ENCODE results near the gene KLHDC4.
"Not testable (repeated sequence)": the region's sequence is repeated elsewhere in the genome, so short reads cannot be mapped to it uniquely, and the experiment has no call there.

The KLHDC4 gene

GRCh38 chr16:87800497-87800896, 34.7 kb upstream of the KLHDC4 start:
- Histone ChIP-seq H3K36me3 (ENCODE audit: control insufficient read depth, insufficient read depth, low read length) (no peaks in the 10 kb centered on the region), H3K4me3 (ENCODE audit: low read depth, low read length) (no peak overlapping the region), H3K9ac (ENCODE audit: low read depth, low read length) (no peak overlapping the region), H3K4me1 (ENCODE audit: control insufficient read depth, insufficient read depth, low read length) (no peaks in the 10 kb centered on the region), H3K27me3 (ENCODE audit: control insufficient read depth, insufficient read depth, low read length) (no peaks in the 10 kb centered on the region), H3K9me3 (ENCODE audit: control insufficient read depth, insufficient read depth, low read length) (no peaks in the 10 kb centered on the region)

DNA sequence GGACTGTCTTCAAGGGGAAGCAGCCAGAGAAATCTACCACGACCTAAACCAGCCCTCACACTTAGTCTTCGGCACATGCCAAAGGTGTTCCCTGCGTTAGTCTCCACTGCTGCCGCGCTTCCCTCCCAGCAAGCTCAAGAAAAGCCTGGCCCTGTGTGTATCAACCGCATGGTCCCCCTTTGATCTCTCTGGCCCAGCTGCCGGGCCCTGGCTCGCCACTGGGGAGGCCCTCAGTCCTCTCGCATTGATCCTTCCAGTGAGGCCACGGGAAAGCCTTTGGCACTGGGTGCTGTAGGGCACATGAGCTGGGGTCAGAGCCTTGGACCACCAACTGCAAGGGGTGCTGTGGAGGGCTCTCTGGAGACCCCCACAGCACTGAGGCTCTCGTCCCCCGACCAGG, 29.6 kb upstream of the KLHDC4 start:
- H3K9me3 ChIP-seq (ENCODE audit: control insufficient read depth, insufficient read depth, low read length): no peaks in the 10 kb centered on the region
- no peak overlapping the region for H3K9ac ChIP-seq (ENCODE audit: low read depth, low read length)
- H3K36me3 ChIP-seq (ENCODE audit: control insufficient read depth, insufficient read depth, low read length): no peaks in the 10 kb centered on the region
- H3K4me3 ChIP-seq (ENCODE audit: low read depth, low read length): no peak overlapping the region
- no peaks in the 10 kb centered on the region for H3K4me1 ChIP-seq (ENCODE audit: control insufficient read depth, insufficient read depth, low read length)
- no peaks in the 10 kb centered on the region for H3K27me3 ChIP-seq (ENCODE audit: control insufficient read depth, insufficient read depth, low read length)

- Histone ChIP-seq H3K4me3 (ENCODE audit: low read depth, low read length) (no peak overlapping the region), H3K36me3 (ENCODE audit: control insufficient read depth, insufficient read depth, low read length) (no peaks in the 10 kb centered on the region), H3K9ac (ENCODE audit: low read depth, low read length) (no peak overlapping the region), H3K4me1 (ENCODE audit: control insufficient read depth, insufficient read depth, low read length) (no peaks in the 10 kb centered on the region), H3K27me3 (ENCODE audit: control insufficient read depth, insufficient read depth, low read length) (no peaks in the 10 kb centered on the region), H3K9me3 (ENCODE audit: control insufficient read depth, insufficient read depth, low read length) (no peaks in the 10 kb centered on the region)
Measured at GRCh38 chr16:87794485-87795078, 28.8 kb upstream of the KLHDC4 start.

GRCh38 chr16:87792205-87792565, 26.4 kb upstream of the KLHDC4 start:
- Histone ChIP-seq H3K4me1 (ENCODE audit: control insufficient read depth, insufficient read depth, low read length) (no peaks in the 10 kb centered on the region), H3K9ac (ENCODE audit: low read depth, low read length) (no peak overlapping the region), H3K36me3 (ENCODE audit: control insufficient read depth, insufficient read depth, low read length) (no peaks in the 10 kb centered on the region), H3K9me3 (ENCODE audit: control insufficient read depth, insufficient read depth, low read length) (no peaks in the 10 kb centered on the region), H3K4me3 (ENCODE audit: low read depth, low read length) (no peak overlapping the region), H3K27me3 (ENCODE audit: control insufficient read depth, insufficient read depth, low read length) (no peaks in the 10 kb centered on the region)

DNA sequence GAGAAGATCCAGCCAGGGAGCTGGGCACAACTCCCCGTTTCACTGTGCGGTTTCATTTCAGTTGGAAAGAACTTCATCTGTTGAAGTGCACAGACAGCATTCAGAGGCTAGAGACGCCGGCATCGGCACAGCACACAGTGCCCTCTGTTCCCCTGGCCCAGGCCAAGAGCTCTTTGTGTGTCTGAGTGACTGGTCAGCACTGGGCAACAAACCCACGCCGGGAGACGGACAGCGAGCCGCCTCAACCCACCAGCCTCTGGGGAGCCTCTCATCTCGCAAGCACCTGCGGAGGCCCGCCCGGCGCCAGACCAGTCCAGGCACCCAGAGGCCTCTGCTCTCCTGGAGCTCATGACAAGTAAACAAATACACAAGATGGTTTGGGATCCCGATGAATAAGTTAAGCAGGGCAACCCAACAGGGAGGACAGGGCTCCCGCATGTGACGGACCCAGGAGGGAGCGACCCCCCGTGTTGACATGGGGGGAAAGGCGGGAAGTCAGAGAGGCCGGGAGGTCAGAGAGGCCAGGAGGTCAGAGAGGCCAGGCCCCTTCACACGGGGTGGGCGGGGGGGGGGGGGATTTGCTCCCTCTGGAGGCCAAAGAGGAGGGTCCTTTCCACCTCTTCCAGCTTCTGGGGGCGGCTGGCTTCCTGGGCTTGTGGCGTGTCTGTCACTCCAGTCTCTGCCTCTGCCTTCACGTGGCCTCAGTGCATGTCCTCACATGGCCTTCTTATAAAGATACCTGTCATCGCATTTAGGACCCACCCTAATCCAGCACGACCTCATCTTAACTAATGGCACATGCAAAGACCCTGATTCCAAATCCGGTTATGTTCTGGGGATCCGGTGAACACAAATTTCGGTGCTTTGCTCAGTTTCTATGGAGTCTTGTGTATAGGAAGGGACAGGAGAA, 25.8 kb upstream of the KLHDC4 start:
- Histone ChIP-seq H3K4me1 (ENCODE audit: control insufficient read depth, insufficient read depth, low read length) (no peaks in the 10 kb centered on the region), H3K9me3 (ENCODE audit: control insufficient read depth, insufficient read depth, low read length) (no peaks in the 10 kb centered on the region), H3K4me3 (ENCODE audit: low read depth, low read length) (no peak overlapping the region), H3K36me3 (ENCODE audit: control insufficient read depth, insufficient read depth, low read length) (no peaks in the 10 kb centered on the region), H3K27me3 (ENCODE audit: control insufficient read depth, insufficient read depth, low read length) (no peaks in the 10 kb centered on the region), H3K9ac (ENCODE audit: low read depth, low read length) (no peak overlapping the region)

GRCh38 chr16:87790292-87791100, 24.7 kb upstream of the KLHDC4 start:
- H3K4me3 ChIP-seq (ENCODE audit: low read depth, low read length): no peak overlapping the region
- no peak overlapping the region for H3K9ac ChIP-seq (ENCODE audit: low read depth, low read length)
- no peaks in the 10 kb centered on the region for H3K4me1 ChIP-seq (ENCODE audit: control insufficient read depth, insufficient read depth, low read length)
- H3K27me3 ChIP-seq (ENCODE audit: control insufficient read depth, insufficient read depth, low read length): no peaks in the 10 kb centered on the region
- H3K36me3 ChIP-seq (ENCODE audit: control insufficient read depth, insufficient read depth, low read length): no peaks in the 10 kb centered on the region
- H3K9me3 ChIP-seq (ENCODE audit: control insufficient read depth, insufficient read depth, low read length): no peaks in the 10 kb centered on the region

DNA sequence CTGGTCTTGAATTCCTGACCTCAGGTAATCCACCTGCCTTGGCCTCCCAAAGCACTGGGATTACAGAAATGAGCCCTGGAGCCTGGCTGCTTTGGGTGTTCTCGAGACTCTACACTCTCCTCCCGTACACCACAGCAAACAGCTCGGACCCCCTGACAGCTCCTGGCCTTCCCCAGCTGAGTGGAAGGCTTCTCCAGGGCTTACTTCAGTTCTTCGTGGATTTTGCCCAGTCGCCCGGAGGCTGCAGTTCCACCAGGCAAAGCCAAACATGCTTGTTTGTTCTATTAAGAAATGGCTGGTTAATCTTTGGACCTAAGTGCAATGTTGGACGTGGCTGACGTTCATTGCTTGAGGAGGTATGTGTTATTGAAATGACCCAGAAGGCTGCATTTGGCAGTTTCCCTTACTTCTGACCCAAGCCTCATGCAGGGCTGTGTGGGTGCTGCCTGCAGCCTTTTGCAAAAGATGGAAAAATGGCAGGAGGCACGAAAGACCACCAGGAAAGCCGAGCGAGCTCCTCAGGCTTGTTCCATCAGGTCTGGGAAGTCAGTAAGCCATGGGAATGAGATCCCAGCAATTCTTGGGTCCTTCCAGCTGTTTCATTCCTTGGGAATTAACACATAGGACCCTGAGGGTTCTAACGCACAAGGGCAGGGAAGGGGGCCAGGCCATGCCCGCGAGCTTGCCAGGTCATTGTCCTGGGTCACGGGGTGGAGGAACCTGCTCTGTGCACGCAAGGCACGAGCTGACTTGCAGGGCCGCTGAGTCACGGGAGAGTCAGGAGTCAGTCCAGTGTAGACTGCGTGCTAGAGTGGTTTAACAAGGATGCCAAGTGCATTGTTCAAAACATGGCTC, 23.9 kb upstream of the KLHDC4 start:
- Histone ChIP-seq H3K27me3 (ENCODE audit: control insufficient read depth, insufficient read depth, low read length) (no peaks in the 10 kb centered on the region), H3K9ac (ENCODE audit: low read depth, low read length) (no peak overlapping the region), H3K36me3 (ENCODE audit: control insufficient read depth, insufficient read depth, low read length) (no peaks in the 10 kb centered on the region), H3K9me3 (ENCODE audit: control insufficient read depth, insufficient read depth, low read length) (no peaks in the 10 kb centered on the region), H3K4me3 (ENCODE audit: low read depth, low read length) (no peak overlapping the region), H3K4me1 (ENCODE audit: control insufficient read depth, insufficient read depth, low read length) (no peaks in the 10 kb centered on the region)

GRCh38 chr16:87788730-87789436, 23.1 kb upstream of the KLHDC4 start:
- not testable (repeated sequence) for H3K36me3 ChIP-seq (ENCODE audit: control insufficient read depth, insufficient read depth, low read length); H3K27me3 ChIP-seq (ENCODE audit: control insufficient read depth, insufficient read depth, low read length); H3K4me3 ChIP-seq (ENCODE audit: low read depth, low read length); H3K9me3 ChIP-seq (ENCODE audit: control insufficient read depth, insufficient read depth, low read length); H3K9ac ChIP-seq (ENCODE audit: low read depth, low read length); H3K4me1 ChIP-seq (ENCODE audit: control insufficient read depth, insufficient read depth, low read length)

GRCh38 chr16:87787451-87788091, 21.8 kb upstream of the KLHDC4 start:
- not testable (repeated sequence) for H3K27me3 ChIP-seq (ENCODE audit: control insufficient read depth, insufficient read depth, low read length); H3K4me1 ChIP-seq (ENCODE audit: control insufficient read depth, insufficient read depth, low read length); H3K36me3 ChIP-seq (ENCODE audit: control insufficient read depth, insufficient read depth, low read length); H3K9ac ChIP-seq (ENCODE audit: low read depth, low read length); H3K9me3 ChIP-seq (ENCODE audit: control insufficient read depth, insufficient read depth, low read length); H3K4me3 ChIP-seq (ENCODE audit: low read depth, low read length)

GRCh38 chr16:87784812-87785211, 19.0 kb upstream of the KLHDC4 start:
- Histone ChIP-seq H3K4me1 (ENCODE audit: control insufficient read depth, insufficient read depth, low read length) (no peaks in the 10 kb centered on the region), H3K9me3 (ENCODE audit: control insufficient read depth, insufficient read depth, low read length) (no peaks in the 10 kb centered on the region), H3K9ac (ENCODE audit: low read depth, low read length) (no peak overlapping the region), H3K27me3 (ENCODE audit: control insufficient read depth, insufficient read depth, low read length) (no peaks in the 10 kb centered on the region), H3K36me3 (ENCODE audit: control insufficient read depth, insufficient read depth, low read length) (no peaks in the 10 kb centered on the region), H3K4me3 (ENCODE audit: low read depth, low read length) (no peak overlapping the region)

All from iPS-15b (cell line).